Stimulated activated CD4-positive, alpha-beta T cell treated with anti-CD3 and anti-CD28 coated beads, TNF-alpha, amount 100 ng/mL, for 24 hours (primary cell): Measurements from ENCODE around the gene PCDHA13.
"Not testable (repeated sequence)": the region's sequence is repeated elsewhere in the genome, so short reads cannot be mapped to it uniquely, and the experiment has no call there.

Experiments
- DNase-seq, 3 experiments: peaks; one replicate each; pipeline ENCODE4 v3.0.0-alpha.2; 2020; ENCODE audit warnings: low read depth in 3 of 3

The PCDHA13 gene

DNA sequence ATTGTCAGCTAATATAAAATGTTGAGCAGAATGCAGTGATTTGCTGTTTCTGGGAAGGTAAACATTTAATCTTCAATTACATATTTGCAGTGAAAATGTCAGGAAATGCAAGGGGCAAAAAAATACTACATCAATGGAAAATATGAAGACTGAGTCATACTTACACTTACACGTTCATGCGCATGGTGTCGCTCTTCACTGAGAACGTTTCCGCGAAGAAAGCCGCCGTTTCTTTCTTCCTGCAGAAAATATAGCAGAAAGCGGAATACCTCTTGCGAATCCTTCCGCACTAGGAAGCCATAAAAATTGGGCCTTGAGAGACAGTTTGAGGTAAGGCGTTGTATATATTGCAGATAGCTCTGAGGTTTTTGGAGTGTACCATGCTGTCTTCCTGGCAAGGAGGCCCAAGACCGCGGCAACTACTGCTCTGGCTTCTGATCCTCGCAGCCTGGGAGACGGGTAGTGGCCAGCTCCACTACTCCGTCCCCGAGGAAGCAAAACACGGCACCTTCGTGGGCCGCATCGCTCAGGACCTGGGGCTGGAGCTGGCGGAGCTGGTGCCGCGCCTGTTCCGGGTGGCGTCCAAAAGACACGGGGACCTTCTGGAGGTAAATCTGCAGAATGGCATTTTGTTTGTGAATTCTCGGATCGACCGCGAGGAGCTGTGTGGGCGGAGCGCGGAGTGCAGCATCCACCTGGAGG is at the start of gene PCDHA13:
PCDHA13 (plus strand) TSS at position 236 of the 702 bp plus-strand sequence; CDS start at position 381, 145 bp downstream.
- no peak for DNase-seq

DNA sequence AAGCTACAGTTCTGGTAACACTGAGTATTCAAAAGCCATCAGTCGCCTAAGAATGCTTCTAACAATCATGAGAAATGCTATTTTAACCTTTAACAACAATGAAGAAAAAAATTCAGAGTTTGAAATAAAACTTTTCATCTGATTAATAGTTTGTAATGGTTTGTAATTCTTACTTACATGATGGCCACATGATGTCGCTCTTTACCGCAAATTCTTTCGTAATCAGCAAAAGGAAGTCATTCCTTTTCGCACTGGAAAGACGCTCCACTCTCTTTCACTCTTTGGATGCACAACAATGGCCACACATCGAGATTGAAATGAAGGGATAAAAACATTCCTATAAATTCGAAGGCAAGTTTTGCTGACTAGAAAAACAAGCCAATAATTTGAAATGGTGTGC is 47.9 kb upstream of the PCDHA13 start, which contains the start of gene PCDHA7:
PCDHA7 (plus strand) TSS at position 277 of the 400 bp plus-strand sequence; CDS start at position 392, 115 bp downstream.
- DNase-seq = no peak

GRCh38 chr5:140834439-140835008 is 47.4 kb upstream of the PCDHA13 start:
- DNase-seq = not testable (repeated sequence)

DNA sequence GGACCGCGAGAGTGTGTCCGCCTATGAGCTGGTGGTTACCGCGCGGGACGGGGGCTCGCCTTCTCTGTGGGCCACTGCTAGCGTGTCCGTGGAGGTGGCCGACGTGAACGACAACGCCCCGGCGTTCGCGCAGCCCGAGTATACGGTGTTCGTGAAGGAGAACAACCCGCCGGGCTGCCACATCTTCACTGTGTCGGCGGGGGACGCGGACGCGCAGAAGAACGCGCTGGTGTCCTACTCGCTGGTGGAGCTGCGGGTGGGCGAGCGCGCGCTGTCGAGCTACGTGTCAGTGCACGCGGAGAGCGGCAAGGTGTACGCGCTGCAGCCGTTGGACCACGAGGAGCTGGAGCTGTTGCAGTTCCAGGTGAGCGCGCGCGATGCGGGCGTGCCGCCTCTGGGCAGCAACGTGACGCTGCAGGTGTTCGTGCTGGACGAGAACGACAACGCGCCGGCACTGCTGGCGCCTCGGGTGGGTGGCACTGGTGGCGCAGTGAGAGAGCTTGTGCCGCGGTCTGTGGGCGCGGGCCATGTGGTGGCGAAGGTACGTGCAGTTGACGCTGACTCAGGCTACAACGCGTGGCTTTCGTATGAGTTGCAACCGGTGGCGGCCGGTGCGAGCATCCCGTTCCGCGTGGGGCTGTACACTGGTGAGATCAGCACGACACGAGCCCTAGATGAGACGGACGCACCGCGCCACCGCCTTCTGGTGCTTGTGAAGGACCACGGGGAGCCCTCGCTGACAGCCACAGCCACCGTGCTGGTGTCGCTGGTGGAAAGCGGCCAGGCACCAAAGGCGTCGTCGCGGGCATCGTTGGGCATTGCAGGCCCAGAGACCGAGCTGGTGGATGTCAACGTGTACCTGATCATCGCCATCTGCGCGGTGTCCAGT is 46.1 kb upstream of the PCDHA13 start:
- DNase-seq = no peak

GRCh38 chr5:140840978-140841962 is 40.7 kb upstream of the PCDHA13 start, which contains the start of gene PCDHA8:
Gene PCDHA8, plus strand, starts transcription at chr5:140841187. Its CDS starts 135 bp downstream, at chr5:140841322.
- no peak for DNase-seq

- no peak for DNase-seq
Observed at GRCh38 chr5:140842798-140843733, 38.9 kb upstream of the PCDHA13 start.

- DNase-seq = not testable (repeated sequence)
Observed at GRCh38 chr5:140848139-140849102, 33.5 kb upstream of the PCDHA13 start, which contains the start of gene PCDHA9. Gene PCDHA9, plus strand, starts transcription at chr5:140848382. Its CDS starts 114 bp downstream, at chr5:140848496.

- not testable (repeated sequence) for DNase-seq
Observed at GRCh38 chr5:140849831-140850634, 31.9 kb upstream of the PCDHA13 start.

- DNase-seq = no peak
Observed at GRCh38 chr5:140855772-140856674, 25.9 kb upstream of the PCDHA13 start, which contains the start of gene PCDHA10. Gene PCDHA10, plus strand, starts transcription at chr5:140855897. Its CDS starts 152 bp downstream, at chr5:140856049.

GRCh38 chr5:140857177-140857986 is 24.5 kb upstream of the PCDHA13 start:
- DNase-seq = no peak

DNA sequence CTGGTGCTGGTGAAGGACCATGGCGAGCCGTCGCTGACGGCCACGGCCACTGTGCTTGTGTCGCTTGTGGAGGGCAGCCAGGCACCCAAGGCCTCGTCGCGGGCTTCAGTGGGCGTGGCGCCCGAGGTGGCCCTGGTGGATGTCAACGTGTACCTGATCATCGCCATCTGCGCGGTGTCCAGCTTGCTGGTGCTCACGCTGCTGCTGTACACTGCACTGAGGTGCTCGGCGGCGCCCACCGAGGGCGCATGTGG is 24.0 kb upstream of the PCDHA13 start:
- no peak for DNase-seq

GRCh38 chr5:140862441-140863295 is 19.3 kb upstream of the PCDHA13 start:
- no peak for DNase-seq

GRCh38 chr5:140868721-140869554 is 13.0 kb upstream of the PCDHA13 start, which contains the start of gene PCDHA11:
Gene PCDHA11, plus strand, starts transcription at chr5:140868957. Its CDS starts 147 bp downstream, at chr5:140869104.
- no peak for DNase-seq

DNA sequence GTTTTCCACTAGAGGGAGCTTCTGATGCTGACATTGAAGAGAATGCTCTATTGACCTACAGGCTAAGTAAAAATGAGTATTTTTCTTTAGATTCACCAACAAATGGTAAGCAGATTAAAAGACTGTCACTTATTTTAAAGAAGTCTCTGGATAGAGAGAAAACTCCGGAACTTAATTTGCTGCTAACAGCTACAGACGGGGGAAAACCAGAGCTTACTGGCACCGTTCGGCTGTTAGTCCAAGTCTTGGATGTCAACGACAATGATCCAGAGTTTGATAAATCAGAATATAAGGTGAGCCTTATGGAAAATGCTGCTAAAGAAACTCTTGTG is 12.4 kb upstream of the PCDHA13 start:
- no peak for DNase-seq
